HG03378 (cell line): ENCODE results near the gene NLRP3.
"Not testable (repeated sequence)": the region's sequence is repeated elsewhere in the genome, so short reads cannot be mapped to it uniquely, and the experiment has no call there.

Source experiments
- ATAC-seq: cut with Tn5 transposase; IDR thresholded peaks from one replicate; pipeline ENCODE4 v1.9.1; 2021; ENCODE audit warnings: mild to moderate bottlenecking, moderate library complexity; ENCODE audit not compliant: unreplicated experiment

NLRP3 gene

GRCh38 chr1:247390116-247390791 lies 25.7 kb upstream of the NLRP3 start:
- ATAC-seq, result peak; percentile 99

DNA sequence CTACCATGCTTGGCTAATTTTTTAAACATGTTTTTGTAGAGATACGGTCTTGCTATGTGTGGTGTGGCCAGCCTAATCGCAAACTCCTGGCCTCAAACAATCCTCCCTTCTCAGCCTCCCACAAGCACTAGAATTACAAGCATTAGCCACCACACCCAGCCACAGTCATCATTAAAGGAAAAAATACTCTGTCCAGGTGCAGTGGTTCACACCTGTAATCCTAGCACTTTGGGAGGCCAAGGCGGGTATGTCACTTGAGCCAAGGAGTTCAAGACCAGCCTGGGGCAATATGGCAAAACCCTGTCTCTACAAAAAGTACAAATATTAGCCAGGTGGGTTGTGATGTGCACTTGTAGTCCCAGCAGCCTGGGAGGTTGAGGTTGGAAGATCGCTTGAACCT lies 25.0 kb upstream of the NLRP3 start:
- no peak for ATAC-seq

DNA sequence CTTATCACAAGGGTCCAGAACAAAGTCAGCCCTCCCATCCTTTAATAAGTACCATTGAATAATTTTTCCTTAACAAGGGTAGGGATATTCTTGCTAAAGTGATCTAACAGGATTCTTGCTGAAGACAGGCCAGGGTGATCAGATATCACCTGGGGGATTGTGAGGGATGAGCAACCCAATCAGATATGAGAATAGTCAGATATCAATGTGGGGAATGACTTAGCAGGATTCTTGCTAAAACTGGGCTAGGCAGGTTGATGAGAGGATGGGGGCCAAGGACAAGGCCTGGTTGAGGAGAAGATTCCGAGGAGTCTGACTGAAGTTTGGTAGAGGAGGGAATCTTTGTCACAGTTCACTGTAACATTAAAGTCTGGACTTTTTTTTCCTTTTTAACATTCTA lies 23.9 kb upstream of the NLRP3 start:
- no peak for ATAC-seq

- not testable (repeated sequence) for ATAC-seq
Measured at GRCh38 chr1:247395075-247395474, 20.9 kb upstream of the NLRP3 start.

- no peak for ATAC-seq
Measured at GRCh38 chr1:247400685-247401084, 15.3 kb upstream of the NLRP3 start.

GRCh38 chr1:247401310-247402119 lies 14.5 kb upstream of the NLRP3 start:
- no peak for ATAC-seq

DNA sequence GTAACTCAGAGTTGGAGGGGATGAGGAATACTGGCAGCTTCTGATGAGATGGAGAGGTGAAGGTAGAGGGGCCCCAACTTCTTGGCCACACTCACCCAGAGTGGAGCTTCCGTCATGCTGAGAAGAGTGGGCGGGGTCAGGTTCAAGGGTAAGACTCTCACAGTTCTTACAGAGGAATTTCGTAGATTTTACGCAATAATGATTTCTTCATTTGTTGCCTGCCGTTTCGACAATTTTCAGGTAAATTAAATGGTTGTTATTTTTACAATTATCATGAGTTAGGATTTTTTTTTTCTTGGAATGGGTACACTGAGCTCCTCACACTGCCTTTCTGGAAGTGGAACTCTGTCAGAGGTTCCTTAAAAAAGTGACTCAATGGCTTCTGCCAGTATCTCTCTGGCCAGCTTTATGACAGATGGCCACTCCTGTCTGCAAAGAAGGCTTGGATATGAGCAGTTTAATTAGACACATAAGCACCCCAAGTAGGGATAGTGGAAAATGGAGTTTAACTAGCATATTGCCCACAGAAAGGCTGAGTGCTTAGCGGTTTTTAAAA lies 13.8 kb upstream of the NLRP3 start:
- no peak for ATAC-seq

GRCh38 chr1:247406014-247406656 lies 9.8 kb upstream of the NLRP3 start:
- no peak for ATAC-seq

- peak; percentile 89 for ATAC-seq
Measured at GRCh38 chr1:247407180-247407616, 8.8 kb upstream of the NLRP3 start.

GRCh38 chr1:247408100-247408499 lies 7.9 kb upstream of the NLRP3 start:
- ATAC-seq, result no peak

GRCh38 chr1:247409869-247410544 lies 6.0 kb upstream of the NLRP3 start:
- ATAC-seq, result peak; percentile 87

- ATAC-seq, result no peak
Measured at GRCh38 chr1:247411621-247412327, 4.2 kb upstream of the NLRP3 start.

DNA sequence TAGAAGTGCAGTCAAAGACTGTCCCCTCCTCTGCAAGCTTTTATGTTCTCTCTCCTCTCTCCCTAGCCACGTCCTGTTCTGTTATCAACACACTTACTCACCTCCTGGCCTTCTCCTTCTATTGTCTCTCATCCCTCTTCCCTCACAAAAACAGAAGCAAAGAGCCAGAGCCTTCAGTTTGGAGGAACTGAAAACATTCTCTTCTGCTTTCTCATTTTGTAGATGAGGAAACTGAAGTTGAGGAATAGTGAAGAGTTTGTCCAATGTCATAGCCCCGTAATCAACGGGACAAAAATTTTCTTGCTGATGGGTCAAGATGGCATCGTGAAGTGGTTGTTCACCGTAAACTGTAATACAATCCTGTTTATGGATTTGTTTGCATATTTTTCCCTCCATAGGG lies 1.9 kb downstream of the NLRP3 start:
- ATAC-seq, result no peak

DNA sequence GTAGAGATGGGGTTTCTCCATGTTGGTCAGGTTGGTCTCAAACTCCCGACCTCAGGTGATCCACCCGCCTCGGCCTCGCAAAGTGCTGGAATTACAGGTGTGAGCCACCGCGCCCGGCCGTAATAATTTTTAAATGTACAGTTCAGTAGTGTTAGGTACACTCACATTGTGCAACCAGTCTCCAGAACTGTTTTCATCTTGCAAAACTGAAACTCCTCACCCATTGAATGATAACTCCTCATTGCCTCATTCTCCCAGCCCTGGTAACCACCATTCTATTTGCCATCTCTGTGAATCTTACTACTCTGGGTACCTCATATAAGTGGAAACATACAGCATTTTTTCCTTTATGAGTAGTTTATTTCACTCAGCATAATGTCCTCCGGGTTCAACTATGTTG lies 3.4 kb downstream of the NLRP3 start:
- no peak for ATAC-seq

- no peak for ATAC-seq
Measured at GRCh38 chr1:247421074-247421473, 5.1 kb downstream of the NLRP3 start.

- ATAC-seq, result no peak
Measured at GRCh38 chr1:247429496-247429895, 13.5 kb downstream of the NLRP3 start.

GRCh38 chr1:247430434-247430833 lies 14.5 kb downstream of the NLRP3 start:
- ATAC-seq, result no peak

DNA sequence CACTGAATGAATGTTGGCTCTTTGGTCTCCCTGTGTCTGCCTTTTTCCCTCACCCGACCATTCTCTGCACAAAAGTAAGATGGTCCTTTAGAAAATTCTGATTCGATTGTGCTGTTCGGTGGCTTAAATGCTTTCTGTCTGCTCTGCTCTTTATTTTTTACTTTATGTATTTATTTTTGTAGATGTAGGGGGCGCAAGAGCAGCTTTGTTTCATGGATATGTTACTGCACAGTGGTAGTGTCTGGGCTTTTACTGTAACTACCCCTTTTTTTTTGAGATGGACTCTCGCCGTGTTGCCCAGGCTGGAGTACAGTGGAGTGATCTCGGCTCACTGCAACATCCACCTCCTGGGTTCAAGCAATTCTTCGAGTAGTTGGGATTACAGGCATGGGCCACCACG lies 15.7 kb downstream of the NLRP3 start:
- ATAC-seq, result no peak

DNA sequence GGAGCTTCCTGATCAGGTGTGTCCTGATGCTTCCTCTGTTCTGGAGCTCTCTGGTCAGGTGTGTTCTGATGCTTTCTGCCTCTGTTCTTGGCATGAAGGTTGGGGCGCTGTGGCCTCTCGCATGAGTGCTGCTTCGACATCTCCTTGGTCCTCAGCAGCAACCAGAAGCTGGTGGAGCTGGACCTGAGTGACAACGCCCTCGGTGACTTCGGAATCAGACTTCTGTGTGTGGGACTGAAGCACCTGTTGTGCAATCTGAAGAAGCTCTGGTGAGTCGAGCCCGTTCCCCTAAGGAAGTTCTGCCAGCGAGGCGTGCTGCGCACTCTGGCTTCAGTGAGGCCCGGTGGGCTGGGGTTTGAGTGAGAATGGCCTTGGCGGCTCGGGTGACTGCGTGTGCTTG lies 18.0 kb downstream of the NLRP3 start:
- ATAC-seq, result no peak

- ATAC-seq, result no peak
Measured at GRCh38 chr1:247435030-247435758, 19.2 kb downstream of the NLRP3 start.
